HEK293 (cell line): Measurements from ENCODE around the gene WWTR1.

Experiments used
- CTCF ChIA-PET: fragments of 350-600 bp; formaldehyde crosslinking; extraction: SDS; loops from one replicate; lab custom pipeline; 2021; ENCODE audit warnings: antibody characterized with exemption; lab: Yijun Ruan, JAX
- POLR2A ChIA-PET: fragments of 300-600 bp; formaldehyde crosslinking; extraction: SDS; loops from one replicate; lab custom pipeline; 2020; ENCODE audit warnings: antibody characterized with exemption, inconsistent platforms; lab: Yijun Ruan, JAX
- H3K27ac ChIP-seq: fragments of 200-500 bp; sonication (Bioruptor generic); 2 replicates; pipeline ENCODE4 v1.5.1; 2014; ENCODE audit warnings: low read depth, low read length, control low read depth, inconsistent platforms; ENCODE audit errors: extremely low read depth
- H3K36me3 ChIP-seq, 2 experiments: fragments of 200-500 bp in 1 of 2; sonication (Bioruptor generic) in 1 of 2; 1 replicate in 1 of 2; 2 replicates in 1 of 2; pipeline ENCODE4 v1.5.1; 2014 to 2017; ENCODE audit warnings: inconsistent platforms in 2 of 2, low read length in 2 of 2; ENCODE audit not compliant: control insufficient read depth in 2 of 2, insufficient read depth in 1 of 2
- H3K4me1 ChIP-seq: fragments of 200-500 bp; sonication (Bioruptor generic); 2 replicates; pipeline ENCODE4 v1.5.1; 2014; ENCODE audit warnings: mild to moderate bottlenecking, low read length, inconsistent platforms; ENCODE audit not compliant: control insufficient read depth, insufficient read depth
- H3K4me3 ChIP-seq: 2 replicates; pipeline ENCODE4 v1.5.1; 2011; ENCODE audit warnings: low read depth, mild to moderate bottlenecking, control low read depth, low read length, moderate library complexity
- H3K9me3 ChIP-seq: fragments of 200-500 bp; sonication (Bioruptor generic); 2 replicates; pipeline ENCODE4 v1.5.1; 2014; ENCODE audit warnings: low read depth, low read length, inconsistent platforms; ENCODE audit not compliant: control insufficient read depth, insufficient read depth
- GLI2 ChIP-seq: fragments of 450-650 bp; formaldehyde crosslinking; IDR thresholded peaks from 2 replicates; pipeline ENCODE4; 2017; ENCODE audit warnings: missing biosample characterization, missing genetic modification characterization, low read depth, borderline replicate concordance
- KLF1 ChIP-seq: fragments of 450-650 bp; formaldehyde crosslinking; IDR thresholded peaks from 2 replicates; pipeline ENCODE4 v1.5.1; 2016; ENCODE audit warnings: missing biosample characterization, missing genetic modification characterization
- KLF16 ChIP-seq: fragments of 450-650 bp; formaldehyde crosslinking; IDR thresholded peaks from 2 replicates; pipeline ENCODE4 v1.5.1; 2017; ENCODE audit warnings: missing biosample characterization, missing genetic modification characterization
- OSR2 ChIP-seq: fragments of 450-650 bp; formaldehyde crosslinking; IDR thresholded peaks from 2 replicates; pipeline ENCODE4 v1.5.1; 2016; ENCODE audit warnings: missing biosample characterization, missing genetic modification characterization
- PRDM1 ChIP-seq: fragments of 450-650 bp; formaldehyde crosslinking; IDR thresholded peaks from 2 replicates; pipeline ENCODE4; 2016; ENCODE audit warnings: missing biosample characterization, missing genetic modification characterization
- REST ChIP-seq: fragments of 450-650 bp; formaldehyde crosslinking; IDR thresholded peaks from 2 replicates; pipeline ENCODE4 v1.5.1; 2016; ENCODE audit warnings: missing biosample characterization, missing genetic modification characterization
- SP7 ChIP-seq: fragments of 450-650 bp; formaldehyde crosslinking; IDR thresholded peaks from 2 replicates; pipeline ENCODE4 v1.5.1; 2016; ENCODE audit warnings: missing biosample characterization, missing genetic modification characterization
- TSHZ1 ChIP-seq: fragments of 450-650 bp; formaldehyde crosslinking; IDR thresholded peaks from 2 replicates; pipeline ENCODE4 v1.5.1; 2016; ENCODE audit warnings: missing biosample characterization, missing genetic modification characterization, borderline replicate concordance
- ZBTB8A ChIP-seq: fragments of 450-650 bp; formaldehyde crosslinking; IDR thresholded peaks from 2 replicates; pipeline ENCODE4 v1.5.1; 2016; ENCODE audit warnings: missing biosample characterization, missing genetic modification characterization
- ZIC2 ChIP-seq: fragments of 450-650 bp; formaldehyde crosslinking; IDR thresholded peaks from 2 replicates; pipeline ENCODE4 v1.5.1; 2016; ENCODE audit warnings: missing biosample characterization, missing genetic modification characterization
- ZNF10 ChIP-seq: fragments of 450-650 bp; formaldehyde crosslinking; IDR thresholded peaks from 2 replicates; pipeline ENCODE4 v1.5.1; 2017; ENCODE audit warnings: missing biosample characterization, missing genetic modification characterization
- ZNF239 ChIP-seq: fragments of 450-650 bp; formaldehyde crosslinking; IDR thresholded peaks from 2 replicates; pipeline ENCODE4 v1.5.1; 2016; ENCODE audit warnings: missing biosample characterization, missing genetic modification characterization
- ZNF292 ChIP-seq: fragments of 450-650 bp; formaldehyde crosslinking; IDR thresholded peaks from 2 replicates; pipeline ENCODE4 v1.5.1; 2016; ENCODE audit warnings: low read depth, missing biosample characterization, missing genetic modification characterization, borderline replicate concordance
- ZNF449 ChIP-seq: fragments of 450-650 bp; formaldehyde crosslinking; IDR thresholded peaks from 2 replicates; pipeline ENCODE4 v1.5.1; 2017; ENCODE audit warnings: missing biosample characterization, mild to moderate bottlenecking, missing genetic modification characterization, moderate library complexity
- ZNF48 ChIP-seq: fragments of 450-650 bp; formaldehyde crosslinking; IDR thresholded peaks from 2 replicates; pipeline ENCODE4 v1.5.1; 2016; ENCODE audit warnings: missing biosample characterization, missing genetic modification characterization
- ZNF561 ChIP-seq: fragments of 450-650 bp; IDR thresholded peaks from 2 replicates; pipeline ENCODE4 v1.5.1; 2018; ENCODE audit warnings: missing biosample characterization, missing genetic modification characterization, borderline replicate concordance
- ZNF585B ChIP-seq: fragments of 450-650 bp; formaldehyde crosslinking; IDR thresholded peaks from 2 replicates; pipeline ENCODE4 v1.5.1; 2016; ENCODE audit warnings: missing biosample characterization, missing genetic modification characterization
- ZNF707 ChIP-seq: fragments of 450-650 bp; formaldehyde crosslinking; IDR thresholded peaks from 2 replicates; pipeline ENCODE4 v1.5.1; 2016; ENCODE audit warnings: missing biosample characterization, missing genetic modification characterization
- ZNF837 ChIP-seq: fragments of 450-650 bp; formaldehyde crosslinking; IDR thresholded peaks from 2 replicates; pipeline ENCODE4 v1.5.1; 2016; ENCODE audit warnings: missing biosample characterization, missing genetic modification characterization

Gene WWTR1

GRCh38 chr3:149686996-149687395 is 29.2 kb upstream of the WWTR1 start:
- Histone ChIP-seq H3K4me3 (no peak overlapping the region), H3K9me3 (no peaks in the 10 kb centered on the region), H3K4me1 (no peaks in the 10 kb centered on the region), H3K27ac (no peak overlapping the region), H3K36me3 (no peaks in the 10 kb centered on the region)
- CTCF ChIA-PET: no interaction called here
- no peak for TF ChIP-seq TSHZ1 (tag by site-specific recombination)
- no peak for TF ChIP-seq KLF16 (tag by site-specific recombination)
- TF ChIP-seq GLI2 (tag by site-specific recombination): no peak
- no peak for TF ChIP-seq ZNF292 (tag by site-specific recombination)
- TF ChIP-seq PRDM1 (tag by site-specific recombination): no peak
- no peak for TF ChIP-seq ZNF561
- no peak for TF ChIP-seq ZNF239 (tag by site-specific recombination)
- no peak for TF ChIP-seq ZNF707 (tag by site-specific recombination)
- TF ChIP-seq ZNF48 (tag by site-specific recombination): no peak
- TF ChIP-seq ZNF10 (tag by site-specific recombination): no peak
- no peak for TF ChIP-seq ZNF585B (tag by site-specific recombination)
- no peak for TF ChIP-seq KLF1 (tag by site-specific recombination)
- no peak for TF ChIP-seq ZNF837 (tag by site-specific recombination)
- POLR2A ChIA-PET: no interaction called here

- TF ChIP-seq OSR2 (tag by site-specific recombination): peak; percentile 43; the same call in 1 of the 2 replicates
- peak; percentile 42; the same call in 1 of the 2 replicates for TF ChIP-seq SP7
- TF ChIP-seq ZBTB8A: no peak
- peak; percentile 85 for TF ChIP-seq ZNF449
- TF ChIP-seq ZIC2 (tag by site-specific recombination): peak; percentile 18; the same call in 1 of the 2 replicates
- peak; percentile 48; the same call in 1 of the 2 replicates for TF ChIP-seq REST (tag by site-specific recombination)
- no peaks in the 10 kb centered on the region for H3K9me3 ChIP-seq
- CTCF ChIA-PET: no interaction called here
- H3K27ac ChIP-seq: no peak overlapping the region
- H3K36me3 ChIP-seq: no peaks in the 10 kb centered on the region
- POLR2A ChIA-PET: interaction anchor here (2.0 kb wide), 1 partner anchor 20 kb away, joined by 4 read pairs; the partner anchor contains the start of gene WWTR1
- H3K4me3 ChIP-seq: no peak overlapping the region
- no peaks in the 10 kb centered on the region for H3K4me1 ChIP-seq
These were observed 20.6 kb upstream of the WWTR1 start for GRCh38 chr3:149678351-149678950.
